Breast epithelium (tissue), 4 donors: Measurements from ENCODE around the gene NUAK1. TPM values are rescaled to one million over a fixed set of nuclear protein-coding genes. Genes with fewer than 3 reads are reported as not detected.

ENCODE experiments used
- DNase-seq, 2 donors: peaks; one replicate each; pipeline ENCODE4 v3.0.0-alpha.2; 2019; ENCODE audit warnings: low spot score in 2 of 2
- H3K27ac ChIP-seq, 2 donors: fragments of 200-600 bp; sonication (generic) in 1 of 2; one replicate each; pipeline ENCODE4 v1.5.1; 2016 to 2019; ENCODE audit warnings: mild to moderate bottlenecking in 1 of 2
- H3K27me3 ChIP-seq, 2 donors: fragments of 200-600 bp; sonication (generic) in 1 of 2; one replicate each; pipeline versions ENCODE4 v1.5.1 to v1.6.0; 2017 to 2019; ENCODE audit warnings: control low read depth in 1 of 2, mild to moderate bottlenecking in 1 of 2
- H3K36me3 ChIP-seq: fragments of 200-600 bp; one replicate; pipeline ENCODE4 v1.5.1; 2019
- H3K4me1 ChIP-seq, 2 donors: fragments of 200-600 bp; sonication (generic); one replicate each; pipeline ENCODE4 v1.5.1; 2016 to 2019; ENCODE audit warnings: control low read depth in 1 of 2
- H3K4me3 ChIP-seq, 3 donors: fragments of 200-600 bp; sonication (generic); 1 replicate in 2 of 3; 2 replicates in 1 of 3; pipeline ENCODE4 v1.5.1; 2016 to 2019; ENCODE audit warnings: mild to moderate bottlenecking in 3 of 3, moderate library complexity in 2 of 3
- H3K9me3 ChIP-seq, 2 donors: fragments of 200-600 bp; sonication (generic) in 1 of 2; one replicate each; pipeline ENCODE4 v1.5.1; 2016 to 2019; ENCODE audit warnings: control low read depth in 1 of 2
- POLR2A ChIP-seq: fragments of 450-650 bp; IDR thresholded peaks from one replicate; pipeline ENCODE4 v1.6.1; 2016; ENCODE audit warnings: antibody characterized with exemption, mild to moderate bottlenecking, moderate library complexity
- POLR2AphosphoS5 ChIP-seq, 3 donors: sonication (generic); formaldehyde crosslinking; IDR thresholded peaks; one replicate each; pipeline ENCODE4 v1.6.1; 2017; ENCODE audit warnings: antibody characterized with exemption in 3 of 3
- intact Hi-C: fragments of 100-400 bp; cut with DNase I; formaldehyde crosslinking; loops from one replicate; pipeline ENCODE4 v1.15.1; 2023; ENCODE audit warnings: low total_unique reads
- total RNA-seq, 3 donors: library from RNA; depleted of rRNA; stranded (reverse); fragments of >200 nt; gene quantifications; one replicate each; pipeline ENCODE4 v1.1.0, GENCODE V29; 2016
- TF ChIP-seq, protein P1 (sequence below), 3 donors: fragments of 450-650 bp; IDR thresholded peaks; one replicate each; pipeline ENCODE4 v1.5.1; 2016 to 2017; ENCODE audit warnings: antibody characterized with exemption in 3 of 3, mild to moderate bottlenecking in 3 of 3, moderate library complexity in 3 of 3

Gene NUAK1
- total RNA-seq, 3 donors from 2014 or later: 6.0 to 20.2 (median 13.1) TPM

DNA sequence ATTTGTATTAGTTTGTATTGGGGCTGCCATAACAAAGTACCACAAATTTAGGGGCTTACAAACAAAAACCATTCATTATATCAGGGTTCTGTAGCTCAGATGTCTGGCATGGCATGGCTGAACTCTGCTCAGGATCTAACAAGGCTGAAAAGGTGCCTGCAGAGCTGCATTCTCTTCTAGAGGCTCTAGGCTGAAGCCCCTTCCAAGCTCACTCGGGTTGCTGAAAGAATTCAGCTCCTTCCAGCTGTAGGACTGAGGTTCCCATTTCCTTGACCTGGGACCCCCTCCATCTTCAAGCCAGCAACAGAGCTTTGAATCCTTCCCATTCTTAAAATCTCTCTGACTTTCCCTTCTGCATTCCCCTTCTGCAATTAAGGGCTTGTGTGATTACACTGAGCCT lies 90.7 kb downstream of the NUAK1 start:
- H3K27ac ChIP-seq: no peak overlapping the region
- no peak for DNase-seq
- no peaks in the 10 kb centered on the region for H3K4me1 ChIP-seq
- TF ChIP-seq, protein P1, sequence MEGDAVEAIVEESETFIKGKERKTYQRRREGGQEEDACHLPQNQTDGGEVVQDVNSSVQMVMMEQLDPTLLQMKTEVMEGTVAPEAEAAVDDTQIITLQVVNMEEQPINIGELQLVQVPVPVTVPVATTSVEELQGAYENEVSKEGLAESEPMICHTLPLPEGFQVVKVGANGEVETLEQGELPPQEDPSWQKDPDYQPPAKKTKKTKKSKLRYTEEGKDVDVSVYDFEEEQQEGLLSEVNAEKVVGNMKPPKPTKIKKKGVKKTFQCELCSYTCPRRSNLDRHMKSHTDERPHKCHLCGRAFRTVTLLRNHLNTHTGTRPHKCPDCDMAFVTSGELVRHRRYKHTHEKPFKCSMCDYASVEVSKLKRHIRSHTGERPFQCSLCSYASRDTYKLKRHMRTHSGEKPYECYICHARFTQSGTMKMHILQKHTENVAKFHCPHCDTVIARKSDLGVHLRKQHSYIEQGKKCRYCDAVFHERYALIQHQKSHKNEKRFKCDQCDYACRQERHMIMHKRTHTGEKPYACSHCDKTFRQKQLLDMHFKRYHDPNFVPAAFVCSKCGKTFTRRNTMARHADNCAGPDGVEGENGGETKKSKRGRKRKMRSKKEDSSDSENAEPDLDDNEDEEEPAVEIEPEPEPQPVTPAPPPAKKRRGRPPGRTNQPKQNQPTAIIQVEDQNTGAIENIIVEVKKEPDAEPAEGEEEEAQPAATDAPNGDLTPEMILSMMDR (IDR thresholded peaks at IDR 0.05): no peak
- TF ChIP-seq POLR2A (no peak), POLR2AphosphoS5 (IDR thresholded peaks at IDR 0.05) (no peak)
- H3K36me3 ChIP-seq: no peaks in the 10 kb centered on the region
- no peaks in the 10 kb centered on the region for H3K9me3 ChIP-seq
- no peak overlapping the region for H3K4me3 ChIP-seq
- no peaks in the 10 kb centered on the region for H3K27me3 ChIP-seq
- intact Hi-C loops: no loop called here

DNA sequence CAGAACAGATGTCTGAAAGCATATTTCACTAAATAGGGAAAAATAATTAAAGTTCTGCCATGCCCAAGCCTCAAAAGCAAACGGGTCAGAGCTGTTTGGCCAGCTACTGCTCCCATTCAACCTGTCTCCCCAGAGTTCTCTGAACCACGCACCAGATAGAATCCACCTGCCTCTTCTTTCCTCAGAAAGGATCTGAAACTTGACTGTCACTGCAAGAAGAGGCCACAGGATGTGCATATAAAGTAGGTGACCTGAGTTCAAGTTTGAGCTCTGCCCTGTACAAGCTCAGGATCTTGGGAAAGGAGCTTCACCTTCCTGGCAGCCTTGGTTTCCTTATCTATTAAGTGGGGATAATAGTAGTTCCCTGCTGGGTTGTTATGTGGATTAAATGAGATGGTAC lies 91.8 kb downstream of the NUAK1 start:
- H3K9me3 ChIP-seq: no peaks in the 10 kb centered on the region
- no peaks in the 10 kb centered on the region for H3K27me3 ChIP-seq
- no peak for DNase-seq
- no peak overlapping the region for H3K4me3 ChIP-seq
- no peak overlapping the region for H3K27ac ChIP-seq
- intact Hi-C loops: no loop called here
- H3K36me3 ChIP-seq: no peaks in the 10 kb centered on the region
- no peaks in the 10 kb centered on the region for H3K4me1 ChIP-seq
- no peak for TF ChIP-seq POLR2A
- TF ChIP-seq POLR2AphosphoS5 (IDR thresholded peaks at IDR 0.05): no peak
- TF ChIP-seq, protein P1 (IDR thresholded peaks at IDR 0.05): no peak

DNA sequence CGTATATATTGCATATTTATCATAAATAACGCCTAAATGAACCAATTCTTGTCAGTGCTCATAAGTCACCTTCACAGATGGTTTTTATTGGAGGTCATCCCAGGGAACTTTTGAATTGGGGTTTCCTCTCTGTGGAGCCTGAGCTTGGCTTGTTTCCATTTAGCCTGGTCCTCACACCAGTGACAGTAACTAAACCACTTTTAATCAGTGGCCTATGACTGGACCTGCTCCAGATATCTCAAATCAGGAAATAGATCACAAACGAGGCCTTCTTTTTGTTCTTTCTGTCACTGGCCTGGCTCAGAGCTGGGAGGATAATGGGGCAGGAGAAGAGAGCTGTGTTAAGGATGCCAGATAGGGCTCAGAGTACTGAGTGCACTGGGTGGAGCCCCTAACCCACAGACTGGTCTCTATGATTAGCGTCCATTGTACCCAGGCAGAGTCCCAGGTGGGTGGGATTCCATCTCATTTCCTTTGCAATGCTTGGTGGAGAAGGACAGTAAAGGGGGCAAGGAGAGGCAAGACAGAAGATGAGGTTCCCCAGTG lies 92.4 kb downstream of the NUAK1 start:
- H3K4me3 ChIP-seq: no peak overlapping the region
- TF ChIP-seq, protein P1 (IDR thresholded peaks at IDR 0.05): no peak
- TF ChIP-seq POLR2A (no peak), POLR2AphosphoS5 (IDR thresholded peaks at IDR 0.05) (no peak)
- no peaks in the 10 kb centered on the region for H3K36me3 ChIP-seq
- intact Hi-C loops: no loop called here
- H3K27me3 ChIP-seq: no peaks in the 10 kb centered on the region
- no peaks in the 10 kb centered on the region for H3K4me1 ChIP-seq
- no peaks in the 10 kb centered on the region for H3K9me3 ChIP-seq
- no peak for DNase-seq
- H3K27ac ChIP-seq: no peak overlapping the region

DNA sequence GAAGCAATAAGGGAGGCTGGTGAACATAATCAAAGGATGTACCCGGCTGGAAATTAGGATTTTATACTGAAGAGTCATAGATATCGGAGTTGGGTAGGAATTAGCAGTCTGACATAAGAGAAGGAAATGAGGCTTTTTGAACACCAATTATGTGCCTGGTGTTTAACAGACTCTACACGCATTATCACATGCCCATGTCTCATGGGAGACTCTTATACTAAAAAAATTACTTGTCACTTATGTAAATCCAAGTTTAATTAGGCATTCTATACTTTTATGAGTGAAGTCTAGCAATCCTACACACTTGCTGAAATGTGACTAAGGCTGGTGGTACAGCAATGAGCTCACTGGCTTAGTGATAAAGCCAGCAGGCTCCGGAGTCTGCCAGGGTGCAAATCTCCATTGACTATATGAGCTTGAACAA lies 93.5 kb downstream of the NUAK1 start:
- no peaks in the 10 kb centered on the region for H3K36me3 ChIP-seq
- DNase-seq: no peak
- H3K4me3 ChIP-seq: no peak overlapping the region
- no peak overlapping the region for H3K27ac ChIP-seq
- no peaks in the 10 kb centered on the region for H3K4me1 ChIP-seq
- no peaks in the 10 kb centered on the region for H3K9me3 ChIP-seq
- no peaks in the 10 kb centered on the region for H3K27me3 ChIP-seq
- TF ChIP-seq POLR2A (no peak), POLR2AphosphoS5 (IDR thresholded peaks at IDR 0.05) (no peak)
- TF ChIP-seq, protein P1 (IDR thresholded peaks at IDR 0.05): no peak
- intact Hi-C loops: no loop called here

DNA sequence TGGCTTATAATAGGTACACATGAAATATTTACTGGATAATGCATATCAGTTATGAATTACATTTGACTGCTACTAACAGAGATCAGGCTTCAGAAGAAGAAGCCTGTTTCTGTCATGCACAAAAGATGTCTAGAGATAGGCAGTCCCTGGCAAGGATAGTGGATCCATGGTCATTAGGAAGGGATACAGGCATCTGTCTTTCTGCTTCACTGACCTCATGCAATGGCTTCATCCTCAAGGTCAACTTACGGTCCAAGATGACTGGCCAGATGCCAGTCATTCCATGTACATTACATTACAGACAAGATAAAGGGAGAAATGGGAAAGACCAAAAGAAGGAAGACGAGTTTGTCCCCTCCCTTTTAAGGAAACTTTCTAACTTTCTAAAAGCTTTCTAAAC lies 94.0 kb downstream of the NUAK1 start:
- no peaks in the 10 kb centered on the region for H3K27me3 ChIP-seq
- no peak for DNase-seq
- H3K27ac ChIP-seq: no peak overlapping the region
- H3K9me3 ChIP-seq: no peaks in the 10 kb centered on the region
- no peak overlapping the region for H3K4me3 ChIP-seq
- intact Hi-C loops: no loop called here
- no peaks in the 10 kb centered on the region for H3K4me1 ChIP-seq
- TF ChIP-seq, protein P1 (IDR thresholded peaks at IDR 0.05): no peak
- TF ChIP-seq POLR2A (no peak), POLR2AphosphoS5 (IDR thresholded peaks at IDR 0.05) (no peak)
- H3K36me3 ChIP-seq: no peaks in the 10 kb centered on the region
